Smooth muscle cell (in vitro differentiated cells): Measurements from ENCODE around the gene ABLIM2. TPM values are rescaled to one million over a fixed set of nuclear protein-coding genes. Genes with fewer than 3 reads are reported as not detected.

ENCODE experiments used
- DNase-seq: peaks from one replicate; lab custom pipeline; 2025; ENCODE audit not compliant: unreplicated experiment; lab: John Stamatoyannopoulos, UW
- H2AFZ ChIP-seq: fragments of 200-600 bp; sonication (generic); 2 replicates; pipeline ENCODE4 v1.6.0; 2016; ENCODE audit warnings: antibody characterized with exemption, low read depth, mild to moderate bottlenecking
- H3F3A ChIP-seq: fragments of 200-600 bp; sonication (generic); 2 replicates; pipeline ENCODE4 v1.6.0; 2017; ENCODE audit warnings: antibody characterized with exemption, low read depth
- H3K27ac ChIP-seq: fragments of 200-600 bp; sonication (generic); 2 replicates; pipeline ENCODE4 v1.5.1; 2016; ENCODE audit warnings: low read depth, mild to moderate bottlenecking
- H3K27me3 ChIP-seq: fragments of 200-600 bp; sonication (generic); 2 replicates; pipeline ENCODE4 v1.6.1; 2016; ENCODE audit warnings: low read depth, mild to moderate bottlenecking
- H3K36me3 ChIP-seq: fragments of 200-600 bp; sonication (generic); 2 replicates; pipeline ENCODE4 v1.5.1; 2016; ENCODE audit warnings: low read depth
- H3K4me1 ChIP-seq: fragments of 200-600 bp; sonication (generic); 2 replicates; pipeline ENCODE4 v1.5.1; 2016; ENCODE audit warnings: low read depth
- H3K4me2 ChIP-seq: fragments of 200-600 bp; sonication (generic); 2 replicates; pipeline ENCODE4 v1.6.0; 2016; ENCODE audit warnings: mild to moderate bottlenecking
- H3K4me3 ChIP-seq: fragments of 200-600 bp; sonication (generic); 2 replicates; pipeline ENCODE4 v1.5.1; 2016; ENCODE audit warnings: mild to moderate bottlenecking
- H3K79me2 ChIP-seq: fragments of 200-600 bp; sonication (generic); 2 replicates; pipeline ENCODE4 v1.6.0; 2016; ENCODE audit warnings: low read depth, mild to moderate bottlenecking
- H3K9ac ChIP-seq: fragments of 200-600 bp; sonication (generic); 2 replicates; pipeline ENCODE4 v1.6.0; 2016; ENCODE audit warnings: low read depth
- H3K9me3 ChIP-seq: fragments of 200-600 bp; sonication (generic); replicated peaks from 2 replicates; pipeline ENCODE4 v1.5.1; 2016; ENCODE audit warnings: low read depth
- H4K20me1 ChIP-seq: fragments of 200-600 bp; sonication (generic); 2 replicates; pipeline ENCODE4 v1.6.0; 2016; ENCODE audit warnings: low read depth
- CTCF ChIP-seq: fragments of 200-600 bp; sonication (generic); IDR thresholded peaks from 2 replicates; pipeline ENCODE4 v1.5.1; 2017; ENCODE audit warnings: borderline replicate concordance, mild to moderate bottlenecking, antibody characterized with exemption; ENCODE audit not compliant: insufficient read depth, poor library complexity, severe bottlenecking
- WGBS: methylation state at CpG from one replicate; pipeline ENCODE4 v1.1.7; 2016; ENCODE audit warnings: low lambda C conversion rate; 5-methylcytosine and 5-hydroxymethylcytosine counted together
- polyA plus RNA-seq: library from polyadenylated mRNA; unstranded; fragments of >200 nt; fragmentation: Nextera tagmentation; extraction: Ambion mirVana; gene quantifications from 2 replicates; pipeline ENCODE4 v1.2.1, GENCODE V29; 2016
- total RNA-seq: library from RNA; depleted of rRNA; stranded (reverse); fragments of >200 nt; gene quantifications from 2 replicates; pipeline ENCODE4 v1.2.3, GENCODE V29; 2014

The ABLIM2 gene
- total and polyA plus RNA-seq, 2 experiments from 2014 or later = 0.08 TPM; not detected in 1

GRCh38 chr4:8013976-8014726 is 144.5 kb downstream of the ABLIM2 start:
- Histone ChIP-seq H3K27me3 (peaks cover 11% of the 10 kb centered on the region), H3K9me3 (no peaks in the 10 kb centered on the region), H3K9ac (no peak overlapping the region), H3K4me3 (no peak overlapping the region), H3K27ac (no peak overlapping the region), H3K36me3 (no peaks in the 10 kb centered on the region), H3K79me2 (no peaks in the 10 kb centered on the region), H3K4me1 (no peaks in the 10 kb centered on the region), H3K4me2 (no peak overlapping the region), H3F3A (no peaks in the 10 kb centered on the region), H4K20me1 (no peaks in the 10 kb centered on the region), H2AFZ (no peak overlapping the region)
- DNase-seq = no peak
- WGBS = 80% methylated on average over 10 of the region's 10 CpGs
- TF ChIP-seq CTCF = no peak

- no peaks in the 10 kb centered on the region for H4K20me1 ChIP-seq
- no peak for DNase-seq
- WGBS = 94% methylated on average over 3 of the region's 3 CpGs
- no peak overlapping the region for H2AFZ ChIP-seq
- no peak overlapping the region for H3K9ac ChIP-seq
- H3F3A ChIP-seq = no peaks in the 10 kb centered on the region
- H3K4me2 ChIP-seq = no peak overlapping the region
- no peak for TF ChIP-seq CTCF
- no peaks in the 10 kb centered on the region for H3K79me2 ChIP-seq
- no peak overlapping the region for H3K27ac ChIP-seq
- no peaks in the 10 kb centered on the region for H3K4me1 ChIP-seq
- H3K4me3 ChIP-seq = no peak overlapping the region
- peaks cover 11% of the 10 kb centered on the region for H3K27me3 ChIP-seq
- no peaks in the 10 kb centered on the region for H3K36me3 ChIP-seq
- H3K9me3 ChIP-seq = no peaks in the 10 kb centered on the region
Observed at GRCh38 chr4:8012517-8012916, 146.1 kb downstream of the ABLIM2 start.

GRCh38 chr4:8010618-8011017 is 148.0 kb downstream of the ABLIM2 start:
- H3K36me3 ChIP-seq = no peaks in the 10 kb centered on the region
- H3K4me1 ChIP-seq = no peaks in the 10 kb centered on the region
- no peak overlapping the region for H3K4me2 ChIP-seq
- WGBS = 83% methylated on average over 12 of the region's 12 CpGs
- H3F3A ChIP-seq = no peaks in the 10 kb centered on the region
- no peaks in the 10 kb centered on the region for H3K79me2 ChIP-seq
- no peaks in the 10 kb centered on the region for H3K9me3 ChIP-seq
- no peak overlapping the region for H3K27ac ChIP-seq
- H4K20me1 ChIP-seq = no peaks in the 10 kb centered on the region
- no peak overlapping the region for H2AFZ ChIP-seq
- DNase-seq = no peak
- H3K27me3 ChIP-seq = peaks cover 7% of the 10 kb centered on the region
- no peak for TF ChIP-seq CTCF
- H3K4me3 ChIP-seq = no peak overlapping the region
- H3K9ac ChIP-seq = no peak overlapping the region
